ENCODE results near the gene ZBTB17.

- TF ChIP-seq JUNB (IDR thresholded peaks at IDR 0.05; ENCODE audit: unreplicated experiment), result no peak
- no peak for TF ChIP-seq CTCF (conservative IDR thresholded peaks at IDR 0.05; ENCODE audit: low read depth in 2 of 2)
- no peak for TF ChIP-seq POLR2AphosphoS5 (IDR thresholded peaks at IDR 0.05; ENCODE audit: low read depth)
- TF ChIP-seq EZH2 (IDR thresholded peaks at IDR 0.05; ENCODE audit: low read depth, unreplicated experiment), result no peak
- TF ChIP-seq REST (IDR thresholded peaks at IDR 0.05; ENCODE audit: unreplicated experiment), result no peak
- TF ChIP-seq EZH2phosphoT487 (IDR thresholded peaks at IDR 0.05; ENCODE audit: unreplicated experiment), result no peak
- TF ChIP-seq ZNF462 (CRISPR knock-in tag; IDR thresholded peaks at IDR 0.05), result no peak
- no peak for TF ChIP-seq ZNF114 (CRISPR knock-in tag; IDR thresholded peaks at IDR 0.05)
- TF ChIP-seq CREB1 (CRISPR knock-in tag; IDR thresholded peaks at IDR 0.05; ENCODE audit: low read depth), result no peak
- no peak for TF ChIP-seq STAT1 (IDR thresholded peaks at IDR 0.05; ENCODE audit: unreplicated experiment)
- TF ChIP-seq ETS1 (IDR thresholded peaks at IDR 0.05), result no peak
Observed at GRCh38 chr1:15953791-15954241, 22.1 kb downstream of the ZBTB17 start.

Data from GM23338 (cell line).